CD4-positive, alpha-beta T cell treated with Interleukin-15 for 4 hours (primary cell): ENCODE results near the gene TBC1D19.
"Not testable (repeated sequence)": the region's sequence is repeated elsewhere in the genome, so short reads cannot be mapped to it uniquely, and the experiment has no call there.

Experiments
- DNase-seq: peaks from one replicate; pipeline ENCODE4 v3.0.0-alpha.2; 2020; ENCODE audit warnings: low spot score

Gene TBC1D19, protein sequence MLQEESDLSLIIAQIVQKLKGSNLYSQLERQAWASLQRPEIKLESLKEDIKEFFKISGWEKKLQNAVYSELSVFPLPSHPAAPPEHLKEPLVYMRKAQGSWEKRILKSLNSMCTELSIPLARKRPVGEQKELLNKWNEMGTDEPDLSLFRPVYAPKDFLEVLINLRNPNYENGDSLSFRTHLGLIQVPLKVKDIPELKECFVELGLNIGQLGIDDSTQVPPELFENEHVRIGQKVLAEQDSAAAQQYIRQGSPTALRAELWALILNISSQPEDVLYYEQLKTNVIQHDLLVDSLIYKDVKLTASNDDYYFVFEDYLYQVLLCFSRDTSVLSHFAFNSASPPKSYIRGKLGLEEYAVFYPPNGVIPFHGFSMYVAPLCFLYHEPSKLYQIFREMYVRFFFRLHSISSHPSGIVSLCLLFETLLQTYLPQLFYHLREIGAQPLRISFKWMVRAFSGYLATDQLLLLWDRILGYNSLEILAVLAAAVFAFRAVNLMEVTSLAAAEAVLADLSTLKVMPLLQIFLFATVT

DNA sequence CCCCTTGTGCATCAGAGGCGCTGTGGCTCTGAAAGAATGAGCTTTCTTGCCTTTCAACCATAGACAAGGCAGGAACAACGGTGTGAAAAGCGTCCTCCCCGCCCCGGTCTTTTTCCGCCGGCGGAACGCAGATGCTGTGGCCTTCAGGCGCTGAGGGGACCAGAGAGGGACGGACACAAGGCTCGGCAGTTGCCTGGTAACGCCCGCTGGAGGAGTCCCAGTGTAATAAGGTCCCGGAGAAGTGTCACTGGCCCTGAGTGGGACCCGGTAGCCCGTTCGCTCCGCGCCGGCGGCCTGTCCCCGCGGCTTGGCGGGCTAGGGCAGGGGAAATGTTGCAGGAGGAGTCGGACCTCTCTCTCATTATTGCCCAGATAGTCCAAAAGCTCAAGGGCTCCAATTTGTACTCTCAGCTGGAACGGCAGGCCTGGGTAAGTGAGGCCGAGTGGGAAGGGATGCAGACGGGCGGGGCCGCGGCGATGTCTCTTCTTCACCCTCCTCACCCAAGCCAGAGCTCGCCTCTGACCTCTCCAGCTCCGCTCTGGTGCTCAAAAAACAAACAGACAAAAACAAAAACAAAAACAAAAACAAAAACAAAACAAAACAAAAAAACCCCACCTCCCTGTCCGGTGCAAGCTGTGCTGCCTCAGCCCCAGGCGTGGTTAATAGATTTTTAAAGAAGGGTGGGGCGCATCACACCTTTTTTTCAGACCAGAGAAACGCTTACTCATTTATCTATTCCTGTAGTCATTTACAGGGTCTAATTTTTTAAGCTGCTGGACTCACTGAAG is at the start of gene TBC1D19:
Gene TBC1D19, plus strand, starts transcription at position 220 of the 788 bp plus-strand sequence. Its CDS starts 110 bp downstream, at position 330.
- DNase-seq, result peak; percentile 92

DNA sequence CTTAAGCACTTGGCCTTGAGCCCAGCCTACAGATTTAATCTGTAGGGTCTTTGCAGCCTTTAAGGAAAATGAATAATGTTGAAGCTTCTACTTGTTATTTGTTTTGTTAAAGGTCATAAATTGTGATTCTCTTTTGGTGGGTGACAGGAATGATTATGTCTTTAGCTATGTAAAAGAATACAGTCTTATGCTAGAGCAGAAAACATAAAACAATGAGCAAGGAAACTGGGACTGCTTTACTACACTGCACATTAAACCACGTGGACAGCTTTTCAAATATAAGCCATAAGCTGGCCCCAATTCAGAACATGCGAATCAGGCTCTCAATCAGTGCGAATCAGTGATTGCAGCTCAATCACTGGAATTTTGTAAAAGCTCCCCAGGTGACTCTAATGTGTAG is 40.9 kb upstream of the TBC1D19 start:
- no peak for DNase-seq

GRCh38 chr4:26544421-26544820 is 39.5 kb upstream of the TBC1D19 start:
- no peak for DNase-seq

DNA sequence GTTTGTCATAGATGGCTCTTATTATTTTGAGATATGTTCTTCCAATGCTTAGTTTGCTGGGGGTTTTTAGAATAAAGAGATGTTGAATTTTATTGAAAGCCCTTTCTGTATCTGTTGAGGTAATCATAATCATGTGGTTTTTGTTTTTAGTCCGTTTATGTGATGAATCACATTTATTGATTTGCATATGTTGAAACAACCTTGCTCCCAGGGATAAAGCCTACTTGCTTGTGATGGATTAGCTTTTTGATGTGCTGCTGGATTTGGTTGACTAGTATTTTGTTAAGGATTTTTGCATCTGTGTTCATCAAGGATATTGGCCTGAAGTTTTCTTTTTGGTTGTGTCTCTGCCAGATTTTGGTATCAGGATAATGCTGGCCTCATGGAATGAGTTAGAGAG is 35.5 kb upstream of the TBC1D19 start:
- DNase-seq, result not testable (repeated sequence)

GRCh38 chr4:26557164-26557563 is 26.7 kb upstream of the TBC1D19 start:
- no peak for DNase-seq

GRCh38 chr4:26558166-26558895 is 25.6 kb upstream of the TBC1D19 start:
- no peak for DNase-seq

DNA sequence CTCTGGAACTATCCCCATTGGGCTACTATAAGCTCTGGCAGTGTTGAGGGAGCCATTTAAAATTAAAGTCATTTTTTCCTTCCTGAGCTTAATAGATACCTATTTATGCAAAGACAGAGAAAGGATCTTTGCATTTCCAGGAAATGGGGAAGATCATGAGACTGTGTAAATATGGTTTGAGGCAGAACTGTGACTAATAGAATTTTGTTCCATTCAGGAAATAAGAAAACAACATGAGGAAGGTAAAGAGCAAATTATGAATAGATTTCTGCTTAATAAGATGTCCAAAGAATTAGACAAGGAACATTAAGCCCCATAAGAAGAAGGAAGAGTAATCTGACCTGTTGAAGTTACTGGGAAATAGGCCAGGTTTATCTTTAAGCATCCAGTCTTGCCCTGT is 17.8 kb upstream of the TBC1D19 start:
- DNase-seq, result no peak

DNA sequence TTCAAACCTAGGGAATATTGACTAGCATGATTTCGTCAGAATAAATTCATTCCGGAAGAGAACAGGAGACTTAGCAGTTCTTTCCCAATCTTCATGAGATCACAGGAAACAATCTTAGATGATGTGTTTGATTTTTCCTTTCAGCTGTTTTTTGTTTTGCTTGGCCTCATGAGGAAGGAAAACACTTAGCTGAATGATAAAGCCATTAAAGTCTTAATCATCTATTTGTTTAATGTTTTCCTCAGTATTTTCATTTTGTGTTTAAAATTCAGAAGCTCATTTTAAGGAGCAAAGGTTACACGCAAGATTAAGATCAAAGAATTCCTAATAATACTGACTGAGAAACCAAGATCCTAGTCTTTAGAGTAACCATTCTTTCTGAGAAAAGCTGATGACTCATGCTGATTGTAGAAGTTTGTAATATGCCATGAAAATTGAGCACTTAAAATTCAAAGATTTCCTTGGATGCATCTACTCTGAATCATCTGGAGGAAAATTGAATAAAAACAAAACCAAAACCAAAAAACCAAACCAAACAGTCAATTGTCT is 15.4 kb upstream of the TBC1D19 start:
- DNase-seq, result no peak

- DNase-seq, result no peak
Measured at GRCh38 chr4:26570596-26570995, 13.3 kb upstream of the TBC1D19 start.

DNA sequence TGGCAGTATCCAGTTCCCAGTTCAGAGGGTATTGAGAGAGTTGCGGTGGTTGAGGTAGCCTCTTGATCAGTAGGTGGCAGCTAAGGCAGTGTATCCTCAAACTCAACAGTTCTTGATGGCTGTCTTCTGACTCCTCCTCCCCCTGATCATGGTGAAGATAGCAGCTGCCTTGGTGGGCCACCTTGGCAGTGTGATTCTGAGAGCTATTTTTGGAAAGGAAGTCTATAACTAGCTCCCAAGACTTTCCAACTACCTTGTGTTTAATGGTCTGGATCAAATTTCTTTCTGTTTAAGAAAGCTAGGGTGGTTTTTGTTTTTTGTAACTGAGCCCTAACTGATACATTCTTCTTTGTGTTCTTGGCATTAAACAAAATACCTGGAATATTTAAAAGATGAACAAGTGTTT is 10.5 kb upstream of the TBC1D19 start:
- DNase-seq, result no peak

DNA sequence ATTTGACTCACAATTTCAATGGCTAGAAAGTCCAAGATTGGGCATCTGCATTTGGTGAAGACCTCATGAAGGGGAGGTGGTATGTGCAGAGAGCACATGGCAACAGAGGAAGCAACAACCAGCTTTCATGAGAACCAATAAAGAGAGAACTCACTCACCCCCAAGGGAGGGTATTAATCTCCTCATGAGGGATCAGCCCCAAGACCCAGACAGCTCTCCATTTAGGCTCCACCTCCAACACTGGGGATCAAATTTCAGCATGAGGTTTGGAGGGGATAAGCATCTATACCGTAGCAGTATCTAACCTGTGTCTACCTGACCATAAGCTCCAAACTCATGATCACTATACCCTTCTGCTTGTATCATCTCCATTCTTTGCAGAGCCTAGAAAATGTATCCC is 9.3 kb upstream of the TBC1D19 start:
- no peak for DNase-seq

GRCh38 chr4:26576231-26576739 is 7.6 kb upstream of the TBC1D19 start:
- DNase-seq, result no peak

- no peak for DNase-seq
Measured at GRCh38 chr4:26577066-26577465, 6.8 kb upstream of the TBC1D19 start.

GRCh38 chr4:26579169-26579568 is 4.7 kb upstream of the TBC1D19 start:
- no peak for DNase-seq

DNA sequence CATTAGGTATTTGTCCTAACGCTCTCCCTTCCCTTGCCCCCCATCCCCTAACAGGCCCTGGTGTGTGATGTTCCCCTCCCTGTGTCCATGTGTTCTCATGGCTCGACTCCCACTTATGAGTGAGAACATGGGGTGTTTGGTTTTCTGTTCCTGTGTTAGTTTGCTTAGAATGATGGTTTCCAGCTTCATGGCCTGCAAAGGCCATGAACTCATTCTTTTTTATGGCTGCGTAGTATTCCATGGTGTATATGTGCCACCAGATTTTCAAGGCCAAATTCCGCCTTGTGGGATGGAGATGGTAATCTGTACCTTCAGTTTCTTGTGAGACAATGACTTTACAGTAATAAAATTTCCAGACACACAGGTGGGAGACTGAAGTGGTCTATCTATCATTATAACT is 2.5 kb upstream of the TBC1D19 start:
- DNase-seq, result not testable (repeated sequence)

DNA sequence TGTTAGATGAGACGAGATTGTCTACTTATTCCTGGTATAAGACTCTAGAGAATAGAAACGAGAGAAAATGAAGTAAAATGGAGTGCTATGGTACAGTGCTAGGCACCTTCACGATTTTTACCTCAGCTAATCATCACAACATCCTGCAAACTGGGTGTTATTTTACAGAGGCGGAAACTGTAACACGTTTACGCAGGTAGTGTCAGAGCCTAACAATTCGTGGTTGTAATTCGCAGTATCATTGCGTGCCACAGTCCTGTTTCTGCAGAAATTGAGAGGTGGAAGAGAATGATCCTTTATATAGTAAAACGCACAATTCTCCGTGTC is 383 bp upstream of the TBC1D19 start:
- no peak for DNase-seq

GRCh38 chr4:26584725-26585124 is 841 bp downstream of the TBC1D19 start:
- no peak for DNase-seq

DNA sequence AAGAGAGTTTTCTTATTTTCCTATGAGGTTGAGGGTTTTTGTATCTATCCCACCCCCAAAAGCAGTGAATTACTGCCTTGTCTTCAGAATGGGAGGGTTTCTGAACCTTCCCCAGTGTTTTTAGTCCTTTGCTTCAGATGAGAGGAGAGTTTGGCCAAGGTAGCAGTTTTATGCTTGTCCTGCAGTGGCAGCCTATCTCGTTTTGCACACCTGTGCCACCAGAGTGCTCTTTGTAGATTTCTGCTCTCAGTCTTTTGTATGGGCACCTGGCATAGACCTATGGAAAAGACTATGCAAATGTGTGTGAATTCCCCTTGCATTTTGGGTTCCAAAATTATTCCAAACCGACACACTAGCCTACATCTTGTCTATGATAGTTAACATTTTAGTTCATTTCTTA is 5.8 kb downstream of the TBC1D19 start:
- no peak for DNase-seq

GRCh38 chr4:26590639-26591038 is 6.8 kb downstream of the TBC1D19 start:
- DNase-seq, result no peak

GRCh38 chr4:26593557-26593956 is 9.7 kb downstream of the TBC1D19 start:
- not testable (repeated sequence) for DNase-seq

DNA sequence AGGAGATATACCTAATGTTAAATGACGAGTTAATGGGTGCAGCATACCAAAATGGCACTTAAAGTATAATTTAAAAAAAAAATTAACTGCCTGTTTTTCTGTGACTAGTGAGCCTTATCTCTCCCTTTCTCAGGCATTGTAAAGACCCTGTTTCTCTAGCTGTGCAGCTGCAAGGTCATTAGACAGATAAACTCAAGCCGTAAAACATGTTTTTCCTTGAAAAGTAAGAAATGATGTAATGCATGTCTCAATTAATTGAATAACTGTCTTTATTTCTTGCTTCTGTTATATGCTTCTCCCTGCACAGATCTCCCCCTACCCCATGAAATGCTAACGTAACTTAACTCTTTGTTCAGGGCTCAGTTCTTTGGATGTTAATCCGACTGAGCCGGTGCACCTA is 10.5 kb downstream of the TBC1D19 start:
- DNase-seq, result no peak

DNA sequence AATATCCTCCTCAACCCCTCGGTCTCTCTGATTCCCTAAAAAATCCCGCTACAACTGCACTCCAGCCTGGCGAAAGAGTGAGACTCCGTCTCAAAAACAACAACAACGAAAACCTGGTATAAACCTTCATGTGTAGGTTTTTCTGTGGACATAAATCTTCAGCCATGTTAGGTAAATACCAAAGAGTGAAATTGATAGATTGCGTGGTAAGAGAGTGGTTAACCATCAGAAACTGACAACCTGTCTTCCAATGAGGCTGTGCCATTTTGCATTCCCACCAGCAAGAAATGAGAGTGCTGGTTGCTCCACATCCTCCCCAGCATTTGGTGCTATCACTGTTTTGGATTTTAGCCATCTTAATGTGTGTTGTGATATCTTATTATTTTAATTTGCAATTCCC is 10.9 kb downstream of the TBC1D19 start:
- DNase-seq, result no peak
